Lower leg skin (tissue), 3 donors: ENCODE results near the gene EFCAB6.

Source experiments
- POLR2A ChIP-seq, 2 donors: fragments of 450-650 bp; IDR thresholded peaks; one replicate each; pipeline ENCODE4 v1.6.1; 2016 to 2017; ENCODE audit warnings: antibody characterized with exemption in 2 of 2, mild to moderate bottlenecking in 1 of 2, moderate library complexity in 1 of 2
- TF ChIP-seq, protein P1 (sequence below), 3 donors: fragments of 450-650 bp; IDR thresholded peaks; one replicate each; pipeline ENCODE4 v1.5.1; 2016; ENCODE audit warnings: antibody characterized with exemption in 3 of 3, mild to moderate bottlenecking in 3 of 3, moderate library complexity in 2 of 3

DNA sequence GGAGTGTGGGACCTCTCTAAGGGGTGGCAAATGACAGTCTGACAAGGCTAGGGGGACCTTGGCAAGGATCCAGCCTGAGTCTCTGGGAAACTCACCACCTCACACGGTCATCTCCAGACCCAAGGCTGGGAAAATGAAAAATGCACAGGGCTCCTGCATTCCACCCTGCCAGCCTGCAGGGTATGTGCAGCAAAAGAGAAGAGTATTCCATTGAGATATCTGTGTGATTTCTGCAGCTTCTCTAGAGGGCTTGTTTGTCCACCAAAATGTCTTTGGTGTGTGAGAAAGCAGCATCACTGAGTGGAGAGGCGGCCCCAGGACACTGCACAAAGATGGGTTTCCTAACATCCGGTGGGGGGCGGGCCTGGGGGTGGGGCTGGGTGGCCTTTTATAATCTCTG, 177.8 kb downstream of the EFCAB6 start:
- TF ChIP-seq, protein P1, sequence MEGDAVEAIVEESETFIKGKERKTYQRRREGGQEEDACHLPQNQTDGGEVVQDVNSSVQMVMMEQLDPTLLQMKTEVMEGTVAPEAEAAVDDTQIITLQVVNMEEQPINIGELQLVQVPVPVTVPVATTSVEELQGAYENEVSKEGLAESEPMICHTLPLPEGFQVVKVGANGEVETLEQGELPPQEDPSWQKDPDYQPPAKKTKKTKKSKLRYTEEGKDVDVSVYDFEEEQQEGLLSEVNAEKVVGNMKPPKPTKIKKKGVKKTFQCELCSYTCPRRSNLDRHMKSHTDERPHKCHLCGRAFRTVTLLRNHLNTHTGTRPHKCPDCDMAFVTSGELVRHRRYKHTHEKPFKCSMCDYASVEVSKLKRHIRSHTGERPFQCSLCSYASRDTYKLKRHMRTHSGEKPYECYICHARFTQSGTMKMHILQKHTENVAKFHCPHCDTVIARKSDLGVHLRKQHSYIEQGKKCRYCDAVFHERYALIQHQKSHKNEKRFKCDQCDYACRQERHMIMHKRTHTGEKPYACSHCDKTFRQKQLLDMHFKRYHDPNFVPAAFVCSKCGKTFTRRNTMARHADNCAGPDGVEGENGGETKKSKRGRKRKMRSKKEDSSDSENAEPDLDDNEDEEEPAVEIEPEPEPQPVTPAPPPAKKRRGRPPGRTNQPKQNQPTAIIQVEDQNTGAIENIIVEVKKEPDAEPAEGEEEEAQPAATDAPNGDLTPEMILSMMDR (IDR thresholded peaks at IDR 0.05): no peak
- no peak for TF ChIP-seq POLR2A (IDR thresholded peaks at IDR 0.05)
